ENCODE data around the gene VHLL. TPM values are rescaled to one million over a fixed set of nuclear protein-coding genes. Genes with fewer than 3 reads are reported as not detected.

Gene VHLL
- total and polyA plus RNA-seq, 2 of the 13 experiments (the other 11 are each of a cell fraction or from before 2014, with no cell fraction given) = 0.24 TPM; not detected in 1

GRCh38 chr1:156310962-156311361 is 11.9 kb upstream of the VHLL start:
- CTCF ChIA-PET (ENCODE audit: low intra/inter-chr PET ratio, low total read pairs) = no interaction called here
- no TSS peak for BruUV-seq (replicated peaks)

GRCh38 chr1:156308078-156308477 is 9.0 kb upstream of the VHLL start:
- no peak overlapping the region for H2AFZ ChIP-seq (ENCODE audit: low read length)
- FAIRE-seq (no peak), ATAC-seq (no peak), DNase-seq (ENCODE audit: low spot score) (no peak)
- H3K4me2 ChIP-seq (ENCODE audit: low read depth, low read length) = no peak overlapping the region
- H3K4me1 ChIP-seq (ENCODE audit: insufficient read depth, low read length) = no peaks in the 10 kb centered on the region
- no TSS peak for BruUV-seq (replicated peaks)
- H3K27me3 ChIP-seq (ENCODE audit: control insufficient read depth in 1 of 2, insufficient read depth in 2 of 2, low read length in 2 of 2) = no peaks in the 10 kb centered on the region
- POLR2A ChIA-PET = interaction anchor here (0.8 to 1.9 kb wide), 2 partner anchors 12 to 95 kb away, joined by 3 to 7 read pairs; partner anchors contain the start of genes GLMP and PMF1
- CTCF ChIA-PET (ENCODE audit: low intra/inter-chr PET ratio, low total read pairs) = no interaction called here
- no peak overlapping the region for H3K9ac ChIP-seq (ENCODE audit: insufficient read depth, low read depth, low read length)
- H3K9me3 ChIP-seq (ENCODE audit: low read length) = no peaks in the 10 kb centered on the region
- in situ Hi-C loops (cut with HindIII; ENCODE audit: extremely low pct_ligation_motif_present, low pct_unique_long_range_greater_than_20kb) = no loop called here
- no peaks in the 10 kb centered on the region for H3K79me2 ChIP-seq (ENCODE audit: insufficient read depth, low read length)
- peaks cover 19 to 53% of the 10 kb centered on the region in 2 experiments for H3K36me3 ChIP-seq (replicated peaks in 1 of 2; ENCODE audit: control insufficient read depth in 1 of 2, insufficient read depth in 2 of 2, low read length in 2 of 2)
- no peak overlapping the region for H3K27ac ChIP-seq (ENCODE audit: extremely low read length, insufficient read depth, low read length)
- intact Hi-C loops (cut with micrococcal nuclease; ENCODE audit: unreplicated experiment) = no loop called here
- H4K20me1 ChIP-seq (ENCODE audit: insufficient read depth, low read length) = no peaks in the 10 kb centered on the region
- no peak overlapping the region for H3K4me3 ChIP-seq (replicated peaks in 1 of 3; ENCODE audit: insufficient read depth in 1 of 3, low read depth in 2 of 3, low read length in 3 of 3)
- TF ChIP-seq ZNF33B (CRISPR knock-in tag; IDR thresholded peaks at IDR 0.05) (no peak), ZFYVE20 (CRISPR knock-in tag; IDR thresholded peaks at IDR 0.05; ENCODE audit: borderline replicate concordance, low read depth) (no peak), ZBTB14 (CRISPR knock-in tag; IDR thresholded peaks at IDR 0.05) (no peak), FUBP1 (CRISPR knock-in tag; IDR thresholded peaks at IDR 0.05; ENCODE audit: borderline replicate concordance) (no peak), XRCC5 (optimal IDR thresholded peaks at IDR 0.05; ENCODE audit: low read length) (no peak), TCF7L2 (IDR thresholded peaks at IDR 0.05; ENCODE audit: low read depth, low read length) (no peak), TCF12 (IDR thresholded peaks at IDR 0.05) (no peak), TCF12 (CRISPR knock-in tag; IDR thresholded peaks at IDR 0.05) (no peak), ZNF761 (CRISPR knock-in tag; conservative IDR thresholded peaks at IDR 0.05) (no peak)

More at GRCh38 chr1:156310962-156311361, 11.9 kb upstream of the VHLL start:
- Histone ChIP-seq H3K9me3 (ENCODE audit: low read length) (no peaks in the 10 kb centered on the region), H3K27ac (ENCODE audit: extremely low read length, insufficient read depth, low read length) (no peak overlapping the region), H3K9ac (ENCODE audit: insufficient read depth, low read depth, low read length) (no peak overlapping the region), H3K4me3 (replicated peaks in 1 of 3; ENCODE audit: insufficient read depth in 1 of 3, low read depth in 2 of 3, low read length in 3 of 3) (no peak overlapping the region), H3K36me3 (replicated peaks in 1 of 2; ENCODE audit: control insufficient read depth in 1 of 2, insufficient read depth in 2 of 2, low read length in 2 of 2) (peaks cover 24 to 74% of the 10 kb centered on the region in 2 experiments), H4K20me1 (ENCODE audit: insufficient read depth, low read length) (no peaks in the 10 kb centered on the region), H2AFZ (ENCODE audit: low read length) (no peak overlapping the region), H3K79me2 (ENCODE audit: insufficient read depth, low read length) (no peaks in the 10 kb centered on the region), H3K4me2 (ENCODE audit: low read depth, low read length) (no peak overlapping the region), H3K27me3 (ENCODE audit: control insufficient read depth in 1 of 2, insufficient read depth in 2 of 2, low read length in 2 of 2) (no peaks in the 10 kb centered on the region), H3K4me1 (ENCODE audit: insufficient read depth, low read length) (no peaks in the 10 kb centered on the region)
- TF ChIP-seq CEBPG (CRISPR knock-in tag; IDR thresholded peaks at IDR 0.05) (0 out of 2 replicates have a peak, but pooled peaks have one; percentile 5), GATA4 (IDR thresholded peaks at IDR 0.05; ENCODE audit: borderline replicate concordance, low read depth) (no peak), CEBPB (IDR thresholded peaks at IDR 0.05; ENCODE audit: borderline replicate concordance, low read depth, low read length) (peak; percentile 85), ZNF503 (CRISPR knock-in tag; IDR thresholded peaks at IDR 0.05) (no peak)
- WGBS (ENCODE audit: low lambda C conversion rate) = 93% methylated on average over 6 of the region's 6 CpGs
- POLR2A ChIA-PET = no interaction called here
- DNase-seq (ENCODE audit: low spot score) = no peak
- intact Hi-C loops (cut with micrococcal nuclease; ENCODE audit: unreplicated experiment) = no loop called here
- FAIRE-seq = no peak
- ATAC-seq = no peak
- in situ Hi-C loops (cut with HindIII; ENCODE audit: extremely low pct_ligation_motif_present, low pct_unique_long_range_greater_than_20kb) = no loop called here
